ENCODE results near the gene RFTN1. TPM values are rescaled to one million over a fixed set of nuclear protein-coding genes. Genes with fewer than 3 reads are reported as not detected.

The RFTN1 gene
- total RNA-seq, 4 donors from 2014 or later: 11.2 to 39.5 (median 25.6) TPM

DNA sequence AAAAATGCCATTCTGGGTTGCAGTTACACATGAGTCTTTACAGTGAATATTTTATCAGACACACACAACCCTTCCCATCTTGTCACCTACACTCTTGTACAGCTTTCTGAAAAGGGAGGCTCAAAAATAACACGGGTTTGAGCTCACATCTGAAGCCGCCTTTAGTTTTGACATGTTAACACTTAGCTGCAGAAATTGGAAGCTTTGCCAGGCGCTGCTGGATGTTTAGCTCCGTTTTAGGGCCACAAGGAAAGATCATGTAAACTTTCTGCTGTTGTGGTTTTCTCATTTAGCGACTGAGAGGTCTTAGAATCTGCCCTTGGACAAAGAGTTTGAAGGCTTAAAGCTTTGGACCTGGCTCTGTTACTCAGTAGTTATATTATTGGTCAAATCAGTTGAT, 128.3 kb downstream of the RFTN1 start:
- DNase-seq (ENCODE audit: low spot score in 2 of 2): no peak
- TF ChIP-seq, protein P1, sequence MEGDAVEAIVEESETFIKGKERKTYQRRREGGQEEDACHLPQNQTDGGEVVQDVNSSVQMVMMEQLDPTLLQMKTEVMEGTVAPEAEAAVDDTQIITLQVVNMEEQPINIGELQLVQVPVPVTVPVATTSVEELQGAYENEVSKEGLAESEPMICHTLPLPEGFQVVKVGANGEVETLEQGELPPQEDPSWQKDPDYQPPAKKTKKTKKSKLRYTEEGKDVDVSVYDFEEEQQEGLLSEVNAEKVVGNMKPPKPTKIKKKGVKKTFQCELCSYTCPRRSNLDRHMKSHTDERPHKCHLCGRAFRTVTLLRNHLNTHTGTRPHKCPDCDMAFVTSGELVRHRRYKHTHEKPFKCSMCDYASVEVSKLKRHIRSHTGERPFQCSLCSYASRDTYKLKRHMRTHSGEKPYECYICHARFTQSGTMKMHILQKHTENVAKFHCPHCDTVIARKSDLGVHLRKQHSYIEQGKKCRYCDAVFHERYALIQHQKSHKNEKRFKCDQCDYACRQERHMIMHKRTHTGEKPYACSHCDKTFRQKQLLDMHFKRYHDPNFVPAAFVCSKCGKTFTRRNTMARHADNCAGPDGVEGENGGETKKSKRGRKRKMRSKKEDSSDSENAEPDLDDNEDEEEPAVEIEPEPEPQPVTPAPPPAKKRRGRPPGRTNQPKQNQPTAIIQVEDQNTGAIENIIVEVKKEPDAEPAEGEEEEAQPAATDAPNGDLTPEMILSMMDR (IDR thresholded peaks at IDR 0.05): no peak
- TF ChIP-seq POLR2A (IDR thresholded peaks at IDR 0.05): no peak
- intact Hi-C loops (cut with DNase I; ENCODE audit: low total_unique reads): no loop called here
- no peak overlapping the region for H3K4me3 ChIP-seq (ENCODE audit: low read depth, poor library complexity, severe bottlenecking)
- WGBS, 2 donors: 83 to 84% methylated on average over 5 of the region's 5 CpGs

DNA sequence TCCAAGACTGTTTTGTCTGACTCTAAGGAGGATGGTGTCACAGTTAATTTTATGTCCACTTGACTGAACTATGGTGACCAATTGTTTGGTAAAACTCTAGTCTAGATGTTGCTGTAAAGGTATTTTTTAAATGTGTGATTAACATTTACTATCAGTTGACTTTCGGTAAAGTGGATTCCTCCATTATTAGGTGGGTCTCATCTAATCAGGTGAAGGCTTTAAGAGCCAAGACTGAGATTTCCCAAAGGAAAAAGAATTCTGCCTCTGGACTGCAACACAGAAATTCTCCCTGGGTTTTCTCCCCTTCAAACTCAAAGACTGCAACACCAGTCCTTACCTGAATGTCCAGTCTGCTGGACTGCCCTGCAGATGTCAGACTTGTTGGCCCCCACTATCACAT, 129.6 kb downstream of the RFTN1 start:
- 93 to 95% methylated on average over 1 of the region's 1 CpG for WGBS, 2 donors
- no peak for DNase-seq (ENCODE audit: low spot score in 2 of 2)
- H3K4me3 ChIP-seq (ENCODE audit: low read depth, poor library complexity, severe bottlenecking): no peak overlapping the region
- intact Hi-C loops (cut with DNase I; ENCODE audit: low total_unique reads): no loop called here
- TF ChIP-seq, protein P1 (IDR thresholded peaks at IDR 0.05): no peak
- TF ChIP-seq POLR2A (IDR thresholded peaks at IDR 0.05): no peak

- WGBS, 2 donors: 92% methylated on average over 5 of the region's 5 CpGs
- intact Hi-C loops (cut with DNase I; ENCODE audit: low total_unique reads): no loop called here
- no peak for DNase-seq (ENCODE audit: low spot score in 2 of 2)
- H3K4me3 ChIP-seq (ENCODE audit: low read depth, poor library complexity, severe bottlenecking): no peak overlapping the region
- no peak for TF ChIP-seq POLR2A (IDR thresholded peaks at IDR 0.05)
- TF ChIP-seq, protein P1 (IDR thresholded peaks at IDR 0.05): no peak
These were observed 130.7 kb downstream of the RFTN1 start for GRCh38 chr3:16382845-16383244.

DNA sequence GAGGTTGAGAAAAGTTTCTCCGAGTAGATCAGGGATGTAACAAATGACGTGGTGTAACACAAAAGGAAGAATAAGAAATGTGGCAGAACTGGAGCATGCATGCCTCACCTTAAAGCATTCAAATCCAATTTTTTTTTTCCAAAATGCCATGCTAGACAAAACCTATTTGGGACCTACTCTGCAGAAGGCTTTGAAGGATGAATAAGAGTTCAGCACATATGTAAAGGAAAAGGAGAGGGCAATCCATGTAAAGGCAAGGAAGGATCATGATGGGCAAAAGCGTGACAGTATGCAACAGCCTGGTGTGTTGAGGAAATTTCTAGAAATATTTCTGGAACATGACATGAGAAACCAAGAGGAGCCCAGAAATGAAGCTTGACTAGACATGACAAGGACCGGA, 132.1 kb downstream of the RFTN1 start:
- H3K4me3 ChIP-seq (ENCODE audit: low read depth, poor library complexity, severe bottlenecking): no peak overlapping the region
- no peak for DNase-seq (ENCODE audit: low spot score in 2 of 2)
- 87 to 92% methylated on average over 4 of the region's 4 CpGs for WGBS, 2 donors
- no peak for TF ChIP-seq POLR2A (IDR thresholded peaks at IDR 0.05)
- TF ChIP-seq, protein P1 (IDR thresholded peaks at IDR 0.05): no peak
- intact Hi-C loops (cut with DNase I; ENCODE audit: low total_unique reads): no loop called here

- no peak for DNase-seq (ENCODE audit: low spot score in 2 of 2)
- no peak overlapping the region for H3K4me3 ChIP-seq (ENCODE audit: low read depth, poor library complexity, severe bottlenecking)
- no peak for TF ChIP-seq POLR2A (IDR thresholded peaks at IDR 0.05)
- TF ChIP-seq, protein P1 (IDR thresholded peaks at IDR 0.05): no peak
- intact Hi-C loops (cut with DNase I; ENCODE audit: low total_unique reads): no loop called here
- 100% methylated on average over 1 of the region's 1 CpG for WGBS, 2 donors
These were observed 133.1 kb downstream of the RFTN1 start for GRCh38 chr3:16380421-16380820.

DNA sequence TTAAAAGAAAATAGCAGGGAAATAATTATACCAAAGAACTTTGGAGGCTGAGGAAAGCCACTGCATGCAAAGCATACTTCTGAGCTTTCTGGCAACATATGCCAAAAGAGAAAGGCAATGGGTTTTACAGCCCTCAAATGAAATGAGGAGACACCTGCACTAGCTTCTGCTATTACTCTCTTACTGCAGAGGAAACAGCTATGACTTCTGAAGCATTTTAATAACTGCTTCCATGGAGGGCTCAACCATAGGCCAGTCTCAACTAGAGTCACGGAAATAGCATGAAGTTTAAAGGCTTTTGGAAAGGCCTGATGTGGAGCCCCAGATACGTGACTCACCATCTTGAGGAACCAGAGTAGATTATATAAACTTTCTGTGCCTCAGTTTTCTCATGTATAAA, 133.7 kb downstream of the RFTN1 start:
- DNase-seq (ENCODE audit: low spot score in 2 of 2): no peak

More for the DNA sequence above, 133.7 kb downstream of the RFTN1 start:
- intact Hi-C loops (cut with DNase I; ENCODE audit: low total_unique reads): no loop called here
- 46 to 66% methylated on average over 2 of the region's 2 CpGs for WGBS, 2 donors
- H3K4me3 ChIP-seq (ENCODE audit: low read depth, poor library complexity, severe bottlenecking): no peak overlapping the region
- TF ChIP-seq POLR2A (IDR thresholded peaks at IDR 0.05): no peak
- TF ChIP-seq, protein P1 (IDR thresholded peaks at IDR 0.05): no peak

Data from lower leg skin (tissue), 4 donors.